Activated CD4-positive, alpha-beta T cell treated with anti-CD3 and anti-CD28 coated beads, Interleukin-2, amount 50 U/mL, for 48 hours (primary cell): ENCODE results near the gene PRR5.

Experiments used
- DNase-seq, 2 experiments: peaks; one replicate each; pipeline ENCODE4 v3.0.0-alpha.2; 2020

Gene PRR5

DNA sequence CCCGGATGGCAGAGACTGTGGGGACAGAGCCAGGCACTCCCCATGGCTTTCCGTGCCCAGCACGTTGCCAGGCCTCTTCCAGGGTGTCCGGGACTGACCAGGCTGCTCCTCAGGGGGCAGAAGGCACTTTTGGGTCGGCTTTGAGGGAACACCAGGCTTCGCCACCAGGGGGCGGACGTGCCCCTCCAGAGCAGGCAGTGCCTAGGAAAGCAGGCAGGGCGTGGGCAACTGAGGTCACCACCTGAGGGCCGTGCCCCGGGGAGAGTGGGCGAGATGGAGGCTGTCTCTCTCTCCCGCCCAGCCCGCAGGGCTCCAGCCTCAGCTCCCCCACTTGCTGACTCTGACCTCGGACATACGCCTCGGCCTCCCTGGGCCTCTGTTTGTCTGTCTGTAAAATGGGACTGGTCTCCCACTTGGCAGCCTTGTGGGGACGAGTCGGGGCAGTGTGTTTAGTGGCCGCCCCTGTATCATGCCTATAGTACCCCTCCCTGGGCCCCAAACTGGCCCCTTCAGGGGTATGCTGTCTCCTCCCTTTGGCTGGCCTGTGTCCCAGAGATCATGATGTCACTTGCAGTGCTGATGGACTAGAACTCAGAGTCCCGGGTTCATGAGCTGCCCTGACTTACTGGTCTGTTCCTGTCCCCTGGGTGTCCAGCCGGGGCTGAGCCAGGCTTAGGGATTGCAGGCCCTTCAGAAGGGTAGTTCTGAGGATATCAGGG is 4.4 kb upstream of the PRR5 start:
- DNase-seq = peak; percentile 89 to 91

DNA sequence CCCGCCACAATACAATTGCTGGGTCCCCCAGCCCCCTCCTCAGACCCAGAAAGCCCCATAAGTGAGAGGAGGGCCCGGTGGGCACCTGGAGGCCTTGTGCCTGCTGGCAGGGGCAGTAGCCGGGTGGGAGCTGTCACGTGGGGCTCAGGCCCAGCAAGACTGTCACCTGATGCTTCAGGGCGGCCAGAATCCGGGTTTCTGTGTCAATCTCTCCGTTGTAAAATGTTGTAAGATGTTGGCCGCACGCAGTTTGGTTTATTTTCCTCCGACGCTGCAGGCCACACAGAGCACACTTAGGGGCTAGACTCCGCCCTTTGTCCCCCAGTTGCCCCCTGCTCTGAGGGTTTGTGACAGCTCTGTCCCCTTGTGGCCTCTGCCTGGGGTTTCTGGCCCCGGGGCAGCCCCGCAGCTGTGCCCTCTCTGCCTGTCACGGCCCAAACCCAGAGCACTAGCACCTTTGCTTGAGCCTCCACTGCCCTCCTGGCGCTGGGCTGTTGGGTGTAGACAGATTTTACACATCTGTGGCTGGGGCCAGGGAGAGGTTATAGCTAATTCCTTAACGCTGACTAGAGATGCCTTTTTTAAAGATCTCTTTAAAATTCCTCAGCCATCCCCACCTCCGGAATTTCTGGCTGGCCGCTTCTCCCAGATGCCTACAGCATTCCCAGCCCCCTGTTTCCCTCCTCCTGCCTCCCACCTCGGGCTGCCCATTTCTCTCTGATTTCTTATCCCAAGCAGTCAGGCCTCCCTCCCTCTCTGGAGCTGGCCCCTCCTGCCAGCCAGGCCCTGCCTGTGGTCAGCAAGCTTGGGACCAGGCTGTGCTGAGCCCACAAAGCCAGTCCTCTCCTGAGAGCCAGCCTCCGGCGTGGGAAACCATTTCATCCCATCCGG is 3.2 kb upstream of the PRR5 start:
- DNase-seq = no peak

DNA sequence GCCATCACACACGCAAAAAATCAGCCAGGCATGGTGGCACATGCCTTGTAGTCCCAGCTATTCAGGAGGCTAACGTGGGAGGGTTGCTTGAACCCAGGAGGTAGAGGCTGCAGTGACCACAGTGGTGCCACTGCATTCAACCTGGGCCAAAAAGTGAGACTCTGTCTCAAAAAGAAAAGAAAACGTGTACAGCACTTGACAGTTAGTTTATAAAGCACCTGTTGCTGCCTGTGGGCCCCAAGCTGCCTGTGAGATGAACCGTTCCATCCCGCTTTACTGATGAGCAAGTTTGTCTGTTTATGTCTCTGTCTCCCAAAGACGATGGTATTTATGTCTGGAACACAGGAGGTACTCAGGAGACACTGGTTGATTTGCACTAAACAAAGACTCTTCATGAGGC is 1.5 kb upstream of the PRR5 start:
- no peak for DNase-seq

DNA sequence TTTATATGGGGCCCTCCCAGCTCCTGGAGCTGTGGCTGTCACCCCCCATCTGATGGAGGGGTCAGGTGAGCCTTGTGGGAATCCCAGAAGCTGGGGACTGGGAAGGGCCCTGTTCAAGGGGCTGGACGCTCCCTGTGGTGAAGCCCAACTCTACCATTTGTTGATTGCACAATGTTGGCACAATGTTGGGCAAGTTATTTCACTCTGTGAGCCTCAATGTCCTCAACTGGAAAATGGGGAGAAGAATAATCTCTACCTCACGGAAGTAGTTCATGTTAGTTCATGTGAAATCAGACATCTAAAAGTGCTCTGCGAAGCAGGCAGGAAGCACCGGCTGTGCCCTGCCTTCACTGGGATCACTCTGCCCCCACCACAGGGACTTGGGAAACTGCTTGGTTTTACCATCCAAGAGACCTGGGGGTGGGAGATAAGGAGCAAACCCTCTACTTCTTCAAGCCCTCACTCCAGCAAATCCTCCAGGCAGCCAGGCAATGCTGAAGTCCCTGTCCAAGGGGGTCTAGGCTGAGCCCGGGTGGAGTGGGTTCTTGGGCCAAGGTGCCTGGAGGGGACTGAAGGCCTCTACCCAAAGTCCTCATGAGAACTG is 715 bp upstream of the PRR5 start:
- no peak for DNase-seq

DNA sequence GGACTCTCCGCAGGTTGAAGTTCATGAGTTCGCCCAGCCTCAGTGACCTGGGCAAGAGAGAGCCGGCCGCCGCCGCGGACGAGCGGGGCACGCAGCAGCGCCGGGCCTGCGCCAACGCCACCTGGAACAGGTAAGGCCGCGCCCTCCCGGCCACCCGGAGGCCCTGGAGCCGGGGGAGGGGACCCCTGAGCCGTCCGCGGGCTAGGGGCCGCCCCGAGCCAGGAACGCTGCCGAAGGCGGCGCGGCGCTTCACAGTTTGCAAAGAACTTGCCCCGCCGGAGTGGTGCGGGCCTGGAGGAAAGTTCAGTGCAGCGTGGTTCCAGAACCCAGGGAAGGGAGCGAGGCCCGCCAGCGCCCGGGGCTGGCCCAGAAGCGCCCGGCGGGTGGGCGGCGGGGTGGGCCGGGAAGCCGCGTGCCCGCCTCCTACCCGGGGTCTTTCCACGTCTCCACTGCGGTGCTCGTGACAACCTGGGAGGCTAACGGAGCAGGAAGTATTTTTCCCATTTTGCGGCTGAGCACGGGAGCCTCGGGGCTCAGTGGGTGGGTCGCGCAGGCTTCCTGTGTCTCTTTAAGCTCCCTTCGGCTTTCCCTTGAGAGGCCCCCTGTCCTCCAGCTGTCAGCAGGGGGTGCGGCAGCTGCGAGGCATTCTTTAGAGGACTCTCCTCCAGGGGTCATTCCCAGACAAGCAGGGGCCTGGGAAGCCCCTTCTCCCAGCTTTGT is 635 bp downstream of the PRR5 start:
- peak; percentile 33 to 36 for DNase-seq

DNA sequence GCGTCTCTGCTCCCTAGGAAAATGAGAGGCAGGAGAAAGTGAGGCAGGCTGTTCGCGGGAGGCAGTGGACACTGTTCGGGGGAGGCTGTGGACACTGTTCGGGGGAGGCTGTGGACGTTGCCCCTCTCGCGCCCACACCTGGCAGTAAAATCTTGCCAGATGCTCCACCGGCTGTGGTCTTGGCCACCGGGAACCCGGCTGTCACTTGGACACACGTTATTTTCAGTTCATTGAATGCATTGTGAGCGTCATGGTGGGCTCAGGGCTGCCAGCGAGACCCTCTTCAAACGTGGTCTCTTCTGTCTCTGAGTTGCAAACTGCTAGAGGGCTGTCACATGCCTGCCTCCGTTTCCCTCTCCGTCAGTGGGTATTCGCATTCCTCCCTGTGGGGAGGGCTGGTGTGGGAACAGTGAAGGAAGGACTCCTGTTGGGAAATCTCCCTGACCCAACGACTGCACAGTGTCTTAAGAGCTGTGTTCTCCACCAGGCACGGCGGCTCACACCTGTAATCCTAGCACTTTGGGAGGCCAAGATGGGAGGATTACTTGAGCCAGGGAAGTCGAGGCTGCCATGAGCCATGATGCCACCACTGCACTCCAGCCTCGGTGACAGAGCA is 1.4 kb downstream of the PRR5 start:
- no peak for DNase-seq

DNA sequence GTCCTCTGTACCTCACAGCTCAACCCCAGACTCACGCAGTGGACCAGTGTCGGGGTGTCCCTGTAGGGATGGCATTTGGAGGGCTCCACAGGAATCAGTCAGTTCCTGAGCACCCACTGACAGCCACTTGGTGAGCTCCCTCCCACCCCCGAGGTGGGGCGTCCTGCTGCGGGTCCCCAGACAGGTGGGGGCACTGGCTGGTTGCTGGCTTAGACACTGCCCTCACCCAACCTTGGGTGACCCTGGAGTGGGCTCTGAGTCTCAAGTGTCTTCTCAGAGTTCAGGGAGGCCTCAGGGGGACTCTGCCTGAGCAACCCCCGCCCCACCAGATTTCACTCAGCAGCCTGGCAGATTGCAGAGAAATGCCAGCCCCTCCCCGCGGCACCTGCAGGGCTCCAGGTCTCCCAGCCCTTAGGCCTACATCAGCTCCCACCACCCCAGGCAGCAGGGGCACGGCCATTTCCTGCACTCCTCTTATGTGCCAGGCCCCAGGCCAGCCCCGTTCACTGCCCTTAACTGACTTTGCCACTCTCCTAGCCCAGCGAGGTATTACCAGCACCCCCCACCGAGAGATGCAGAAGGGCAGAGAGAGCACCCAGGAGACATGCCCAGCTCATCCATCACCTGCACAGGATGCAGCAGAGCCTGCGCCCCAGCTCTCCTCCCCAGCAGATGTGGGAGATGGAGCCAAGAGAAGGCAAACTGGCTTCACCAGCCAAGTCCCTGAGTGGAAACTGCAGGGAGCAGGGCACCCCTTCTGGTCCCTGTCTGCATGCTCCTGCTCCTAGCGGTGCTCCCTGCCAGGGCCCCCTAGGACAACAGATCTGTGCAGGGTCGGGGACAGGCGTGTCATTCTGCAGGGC is 2.4 kb downstream of the PRR5 start:
- no peak for DNase-seq

DNA sequence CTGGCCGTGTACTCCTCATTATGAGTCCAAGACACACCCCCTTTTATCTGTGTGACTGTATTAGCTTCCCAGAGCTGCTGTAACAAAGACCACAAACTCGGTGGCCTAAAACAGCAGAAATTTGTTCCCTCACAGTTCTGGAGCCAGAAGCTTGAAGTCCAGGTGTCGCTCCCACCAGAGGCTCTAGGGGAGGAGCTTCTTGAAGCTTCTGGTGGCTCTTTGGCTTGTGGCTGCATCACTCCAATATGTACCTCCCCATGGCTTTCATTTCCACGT is 3.0 kb downstream of the PRR5 start:
- DNase-seq = no peak

DNA sequence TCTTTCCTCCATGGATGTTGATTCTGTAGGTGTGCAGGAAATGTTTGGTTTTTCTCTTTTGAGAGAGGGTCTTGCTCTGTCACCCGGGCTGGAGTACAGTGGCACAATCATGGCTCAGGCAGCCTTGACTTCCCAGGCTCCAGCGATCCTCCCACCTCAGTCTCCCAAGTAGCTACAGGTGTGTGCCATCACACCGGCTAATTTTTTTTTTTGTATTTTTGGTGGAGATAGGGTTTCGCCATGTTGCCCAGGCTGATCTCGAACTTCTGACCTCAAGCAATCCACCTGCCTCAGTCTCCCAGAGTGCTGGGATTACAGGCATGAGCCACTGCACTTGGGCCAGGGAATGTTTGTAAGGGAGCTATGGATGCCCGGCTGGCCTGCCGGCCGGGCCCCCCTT is 4.5 kb downstream of the PRR5 start:
- DNase-seq = no peak

DNA sequence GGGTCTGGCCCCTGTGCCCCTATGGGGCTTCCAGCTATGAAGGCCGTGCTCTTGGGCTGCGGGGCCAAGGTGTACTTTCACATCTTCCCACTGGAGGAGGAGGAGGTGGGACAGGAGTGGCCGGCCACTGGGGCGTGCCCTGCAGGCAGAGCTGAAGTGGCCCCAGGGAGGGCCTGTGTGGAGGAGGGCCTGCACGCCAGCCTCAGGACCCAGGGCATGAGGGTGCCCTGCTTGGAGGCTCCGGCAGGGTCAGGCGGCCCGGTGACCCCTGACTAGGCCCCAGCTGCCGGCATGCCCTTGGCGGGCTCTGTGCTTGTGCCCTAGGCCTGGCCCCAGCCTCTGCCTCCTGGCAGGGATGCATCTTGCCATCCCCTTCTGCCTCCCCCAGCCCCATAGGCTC is 5.2 kb downstream of the PRR5 start:
- no peak for DNase-seq

DNA sequence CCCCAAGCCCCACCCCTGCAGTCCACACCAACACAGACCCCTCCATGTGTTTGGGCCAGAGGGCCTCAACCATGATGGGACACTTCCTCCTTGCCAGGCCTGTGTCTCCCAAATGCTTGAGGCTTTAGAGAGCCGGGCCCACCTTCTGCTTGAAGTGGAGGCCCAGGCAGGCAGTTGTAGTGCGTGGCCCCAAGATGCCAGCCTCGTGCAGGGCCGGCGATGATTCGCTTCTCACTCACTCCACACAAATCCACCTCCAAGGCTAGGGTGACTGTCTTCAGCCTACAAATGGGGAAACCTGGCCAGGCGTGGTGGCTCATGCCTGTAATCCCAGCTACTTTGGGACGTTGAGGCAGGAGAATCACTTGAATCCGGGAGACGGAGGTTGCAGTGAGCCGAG is 5.7 kb downstream of the PRR5 start:
- DNase-seq = no peak

DNA sequence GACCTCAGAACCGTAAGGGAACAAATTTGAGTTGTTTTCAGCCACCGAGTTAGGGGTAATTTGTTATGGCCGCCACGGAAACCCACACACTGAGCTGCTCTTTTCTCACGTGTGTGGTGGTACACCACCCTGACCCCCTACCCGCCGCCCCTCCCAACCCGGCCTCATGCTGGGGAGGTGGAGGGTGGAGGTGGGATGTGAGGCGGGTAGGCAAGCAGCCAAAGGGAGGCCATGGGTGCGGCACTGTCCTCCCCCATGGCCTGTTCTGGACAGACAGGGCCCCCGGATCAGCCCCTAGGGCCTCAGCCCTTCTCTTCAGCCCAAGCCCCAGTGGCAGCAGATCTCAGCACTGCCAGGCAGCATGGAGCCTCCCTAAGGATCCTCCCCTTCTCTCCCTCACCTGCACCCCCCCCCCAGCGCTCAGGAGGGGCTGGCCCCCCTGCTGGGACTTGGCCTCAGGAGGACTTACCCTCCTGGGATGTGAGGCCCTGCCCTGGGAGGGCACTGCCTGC is 7.9 kb downstream of the PRR5 start:
- DNase-seq = no peak

DNA sequence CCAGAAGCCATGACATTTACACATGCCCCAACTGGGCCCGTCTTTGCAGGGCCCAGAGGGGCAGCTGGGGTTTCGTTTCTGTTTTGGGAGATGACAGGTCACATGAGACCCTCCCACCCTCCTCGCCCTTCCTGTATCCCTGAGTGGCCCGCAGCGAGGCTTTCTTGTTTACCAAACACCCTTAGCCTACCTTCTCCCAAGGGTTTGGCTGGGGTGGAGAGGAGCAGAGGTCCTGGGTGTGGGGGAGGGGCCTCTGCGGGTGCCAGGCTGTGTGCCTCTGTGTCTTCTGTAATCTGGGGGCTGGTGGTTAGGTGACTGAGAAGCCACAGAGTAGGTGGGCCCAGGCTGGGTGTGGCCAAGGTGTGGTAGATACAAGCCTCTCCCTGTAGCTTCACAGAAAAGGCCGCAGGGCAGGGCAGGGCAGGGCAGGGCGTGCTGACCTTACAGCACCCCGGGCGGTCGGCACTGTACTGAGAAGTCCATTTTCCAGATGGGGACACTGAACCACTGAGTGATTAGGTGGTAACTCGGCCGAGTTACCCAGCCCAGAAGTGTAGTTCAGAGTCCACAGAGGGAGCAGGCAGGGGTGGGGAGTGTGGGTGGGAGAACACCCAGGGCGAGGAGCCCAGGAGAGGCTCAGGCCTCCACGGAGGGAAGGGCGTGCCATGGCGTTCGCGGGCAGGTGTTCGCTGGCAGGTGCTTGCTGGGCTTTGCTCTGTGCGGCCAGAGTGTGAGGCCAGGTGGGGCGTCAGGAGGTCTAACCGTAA is 8.7 kb downstream of the PRR5 start:
- peak in 1 of 2 experiments; percentile 22 for DNase-seq

DNA sequence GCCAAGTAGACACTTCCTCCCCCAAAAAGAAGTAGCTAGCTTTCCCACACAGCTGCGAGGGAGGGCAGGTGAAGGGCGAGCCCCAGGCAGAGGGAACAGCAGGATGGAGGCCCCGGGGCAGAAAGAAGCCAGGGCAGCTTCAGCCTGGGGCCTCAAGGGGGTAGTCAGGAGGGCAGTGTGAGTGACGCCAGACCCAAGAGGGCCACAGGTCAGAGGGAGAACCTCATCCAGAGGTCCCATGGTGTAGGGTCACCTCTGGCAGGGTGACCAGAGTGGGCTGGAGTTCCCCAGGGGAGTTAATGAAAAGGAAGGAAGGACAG is 9.2 kb downstream of the PRR5 start:
- DNase-seq = no peak

DNA sequence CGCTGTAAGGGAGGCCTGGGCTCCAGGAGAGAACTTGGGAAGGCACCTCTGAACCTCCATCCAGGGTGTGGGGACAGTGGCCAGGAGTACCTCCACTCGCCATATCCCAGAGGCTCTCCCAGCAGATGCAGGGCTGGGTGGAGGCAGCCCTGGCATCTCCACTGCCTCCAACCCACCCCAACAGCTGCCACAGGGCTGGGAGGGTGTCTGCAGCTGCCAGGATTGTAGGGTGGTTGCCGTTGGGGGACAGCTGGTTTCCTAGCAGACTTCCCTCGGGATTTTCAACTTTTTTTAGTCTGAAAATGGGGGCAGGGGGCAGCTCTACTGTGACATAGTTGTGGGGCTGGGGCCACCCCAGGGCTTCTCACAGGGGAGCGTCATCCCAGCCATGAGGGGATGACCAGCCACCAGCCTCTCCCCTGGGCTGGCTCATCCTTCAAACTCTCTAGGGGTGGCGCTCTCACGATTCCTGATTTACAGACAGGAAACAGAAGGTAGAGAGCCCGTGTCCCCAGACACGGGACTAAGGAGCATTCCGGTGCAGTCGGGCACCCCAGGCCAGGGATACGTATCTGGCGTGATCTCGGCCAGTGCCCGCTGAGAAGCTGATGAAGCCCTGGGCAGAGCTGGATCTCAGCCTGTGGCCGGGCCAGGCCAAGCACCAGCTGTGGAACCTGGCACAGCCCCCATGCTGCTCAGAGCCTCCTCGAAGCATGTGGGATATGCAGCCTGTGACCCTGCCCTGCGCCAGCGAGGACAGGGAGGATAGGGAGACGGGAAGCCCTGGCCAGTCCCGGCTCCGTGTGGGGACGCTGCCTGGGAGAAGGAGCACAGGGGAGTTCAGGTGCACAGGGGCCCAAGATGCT is 9.9 kb downstream of the PRR5 start:
- no peak for DNase-seq

DNA sequence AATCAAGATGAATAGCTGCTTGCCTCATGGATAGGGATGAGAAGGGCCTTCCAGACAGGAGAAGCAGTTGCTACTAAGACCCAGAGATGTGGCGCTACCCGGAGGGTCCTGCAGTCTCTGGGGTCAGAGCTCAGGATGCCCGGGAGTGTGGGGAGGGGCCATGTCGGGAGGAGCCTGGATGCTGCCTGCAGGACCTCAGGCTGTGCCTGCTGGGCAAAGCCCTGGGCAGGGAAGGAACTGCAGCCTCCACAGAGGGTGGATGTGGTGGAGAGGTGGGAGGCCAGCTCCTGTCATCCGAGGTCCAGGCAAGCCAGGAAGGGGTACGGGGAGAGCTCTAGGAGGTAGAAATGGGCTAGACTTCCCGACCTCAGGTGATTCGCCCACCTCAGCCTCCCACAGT is 11.0 kb downstream of the PRR5 start:
- DNase-seq = no peak

DNA sequence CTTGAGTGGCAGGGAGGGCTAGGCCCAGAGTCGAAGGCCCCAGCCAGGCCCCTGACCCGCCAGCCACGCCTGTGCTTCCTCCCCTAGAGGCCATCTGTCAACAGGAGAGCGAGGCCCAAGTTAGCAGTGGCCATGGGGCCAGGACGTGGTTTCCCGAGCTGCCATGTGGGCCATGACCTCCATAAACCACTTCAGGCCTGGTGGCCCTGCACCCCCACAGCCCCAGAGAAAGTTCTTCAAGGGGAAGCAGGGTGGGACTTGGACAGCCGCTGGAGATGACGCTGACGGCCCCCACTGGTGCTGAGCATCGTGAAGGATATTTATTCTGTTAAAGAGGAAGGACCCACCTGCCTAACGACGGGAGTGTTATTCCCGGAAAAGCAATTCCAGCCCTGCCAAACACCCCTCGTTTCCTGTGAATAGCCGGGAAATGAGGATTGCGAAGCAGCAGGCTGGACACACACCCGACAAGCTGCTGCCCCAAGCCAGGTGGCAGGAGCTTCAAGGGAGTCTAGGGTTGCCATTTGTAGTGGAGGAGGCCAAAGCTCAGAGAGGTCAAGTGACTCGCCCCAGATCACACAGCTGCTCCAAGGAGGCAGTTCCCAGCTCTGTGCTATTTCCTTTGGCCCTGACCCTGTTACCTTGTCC is 12.8 kb downstream of the PRR5 start:
- DNase-seq = no peak

DNA sequence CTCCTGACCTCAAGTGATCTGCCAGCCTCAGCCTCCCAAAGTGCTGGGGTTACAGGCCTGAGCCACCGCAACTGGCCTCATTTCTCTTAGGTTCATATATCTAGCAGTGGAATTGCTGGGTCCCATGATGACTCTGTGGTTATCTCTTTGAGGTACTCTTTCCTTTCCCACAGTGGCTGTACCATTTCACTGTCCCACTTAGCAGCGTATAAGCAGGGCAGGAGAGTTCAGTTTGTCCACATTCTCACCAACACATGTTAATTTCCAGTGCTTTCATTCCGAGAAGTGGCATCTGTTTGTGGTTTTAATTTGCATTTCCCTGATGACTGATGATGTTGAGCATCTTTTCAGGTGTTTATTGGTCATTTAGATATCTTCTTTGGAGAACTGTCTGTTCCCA is 16.4 kb downstream of the PRR5 start:
- no peak for DNase-seq

DNA sequence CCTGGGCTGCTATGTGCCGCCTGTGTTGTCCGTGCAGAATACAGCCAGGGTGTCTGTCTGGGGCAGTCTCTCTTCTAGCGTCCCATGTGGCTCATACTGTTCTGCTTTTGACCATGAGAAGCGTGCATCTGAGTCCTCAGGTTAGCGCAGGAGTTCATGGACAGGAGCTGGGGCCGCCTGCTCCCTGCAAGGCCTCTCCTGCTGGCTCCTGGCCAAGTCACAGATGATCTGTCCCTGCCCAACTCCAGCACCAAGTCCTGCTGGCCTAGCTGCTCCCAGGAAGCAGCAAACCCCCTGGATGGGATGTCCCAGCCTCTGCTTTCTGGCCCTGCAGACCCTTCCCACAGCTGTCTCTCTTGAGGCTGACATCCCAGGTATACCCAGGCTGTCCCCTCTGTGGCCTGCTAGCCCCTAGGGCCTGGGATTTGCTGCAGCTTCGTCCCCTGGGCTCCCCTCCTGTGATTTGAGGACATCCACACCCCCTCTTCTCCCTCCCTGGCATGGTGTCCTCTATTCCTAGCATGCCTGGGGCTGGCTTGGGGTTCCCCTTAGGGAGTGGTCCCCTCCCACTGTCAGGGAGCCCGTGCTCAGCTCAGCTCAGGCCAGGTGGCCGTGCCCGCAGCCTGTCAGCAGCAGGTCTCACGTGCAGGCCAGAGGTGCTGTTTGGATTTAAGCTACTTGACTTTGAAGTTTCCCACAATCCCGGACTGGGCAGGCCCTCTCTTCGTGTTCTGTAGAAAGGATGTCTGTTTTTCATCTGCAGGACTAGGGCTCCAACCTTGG is 17.8 kb downstream of the PRR5 start:
- DNase-seq = no peak
